Hepatocyte (in vitro differentiated cells): ENCODE results near the gene ATAD1. TPM values are rescaled to one million over a fixed set of nuclear protein-coding genes. Genes with fewer than 3 reads are reported as not detected.

ENCODE experiments used
- DNase-seq: peaks from one replicate; pipeline ENCODE4 v3.0.0-alpha.2; 2016; ENCODE audit warnings: low spot score
- H2AFZ ChIP-seq: fragments of 200-600 bp; sonication (generic); 2 replicates; pipeline ENCODE4 v1.6.0; 2016; ENCODE audit warnings: antibody characterized with exemption, mild to moderate bottlenecking
- H3K27ac ChIP-seq: fragments of 200-600 bp; sonication (generic); 2 replicates; pipeline ENCODE4 v1.5.1; 2016; ENCODE audit warnings: mild to moderate bottlenecking
- H3K27me3 ChIP-seq: fragments of 200-600 bp; sonication (generic); 2 replicates; pipeline ENCODE4 v1.6.1; 2016
- H3K36me3 ChIP-seq: fragments of 200-600 bp; sonication (generic); replicated peaks from 2 replicates; pipeline ENCODE4 v1.5.1; 2016; ENCODE audit warnings: low read depth; ENCODE audit not compliant: insufficient read depth
- H3K4me1 ChIP-seq: fragments of 200-600 bp; sonication (generic); 2 replicates; pipeline ENCODE4 v1.5.1; 2016; ENCODE audit warnings: mild to moderate bottlenecking, moderate library complexity; ENCODE audit not compliant: insufficient read depth
- H3K4me2 ChIP-seq: fragments of 200-600 bp; sonication (generic); 2 replicates; pipeline ENCODE4 v1.6.0; 2016
- H3K4me3 ChIP-seq: fragments of 200-600 bp; sonication (generic); 2 replicates; pipeline ENCODE4 v1.5.1; 2016; ENCODE audit warnings: mild to moderate bottlenecking
- H3K79me2 ChIP-seq: fragments of 200-600 bp; sonication (generic); 2 replicates; pipeline ENCODE4 v1.6.0; 2017; ENCODE audit warnings: mild to moderate bottlenecking
- H3K9me2 ChIP-seq: fragments of 200-600 bp; sonication (generic); replicated peaks from 2 replicates; pipeline ENCODE4 v1.6.0; 2017; ENCODE audit warnings: mild to moderate bottlenecking; ENCODE audit not compliant: insufficient read depth
- H3K9me3 ChIP-seq: fragments of 200-600 bp; sonication (generic); 2 replicates; pipeline ENCODE4 v1.5.1; 2016; ENCODE audit warnings: low read depth, mild to moderate bottlenecking
- H4K20me1 ChIP-seq: fragments of 200-600 bp; sonication (generic); 2 replicates; pipeline ENCODE4 v1.6.0; 2016; ENCODE audit warnings: mild to moderate bottlenecking; ENCODE audit not compliant: insufficient read depth, poor library complexity, severe bottlenecking
- CTCF ChIP-seq: fragments of 200-600 bp; sonication (generic); IDR thresholded peaks from 2 replicates; pipeline ENCODE4 v1.5.1; 2016; ENCODE audit warnings: antibody characterized with exemption, mild to moderate bottlenecking; ENCODE audit not compliant: poor library complexity
- EZH2 ChIP-seq: fragments of 200-600 bp; sonication (generic); IDR thresholded peaks from 2 replicates; pipeline ENCODE4 v1.6.1; 2016; ENCODE audit warnings: antibody characterized with exemption, mild to moderate bottlenecking, borderline replicate concordance
- EZH2phosphoT487 ChIP-seq: fragments of 200-600 bp; sonication (generic); IDR thresholded peaks from one replicate; pipeline ENCODE4 v1.6.1; 2018; ENCODE audit warnings: antibody characterized with exemption, mild to moderate bottlenecking, low read depth, moderate library complexity; ENCODE audit not compliant: unreplicated experiment, severe bottlenecking
- WGBS: methylation state at CpG from one replicate; pipeline ENCODE4 v1.1.6; 2016; ENCODE audit warnings: low lambda C conversion rate; ENCODE audit errors: missing lambda C conversion rate; 5-methylcytosine and 5-hydroxymethylcytosine counted together
- polyA plus RNA-seq: library from polyadenylated mRNA; unstranded; fragments of >200 nt; fragmentation: Nextera tagmentation; extraction: Ambion mirVana; gene quantifications from 2 replicates; pipeline ENCODE4 v1.2.1, GENCODE V29; 2016
- total RNA-seq: library from RNA; depleted of rRNA; stranded (reverse); fragments of >200 nt; gene quantifications from 2 replicates; pipeline ENCODE4 v1.2.3, GENCODE V29; 2014

The ATAD1 gene
- total and polyA plus RNA-seq, 2 experiments from 2014 or later, result 33.4 to 50.7 TPM

DNA sequence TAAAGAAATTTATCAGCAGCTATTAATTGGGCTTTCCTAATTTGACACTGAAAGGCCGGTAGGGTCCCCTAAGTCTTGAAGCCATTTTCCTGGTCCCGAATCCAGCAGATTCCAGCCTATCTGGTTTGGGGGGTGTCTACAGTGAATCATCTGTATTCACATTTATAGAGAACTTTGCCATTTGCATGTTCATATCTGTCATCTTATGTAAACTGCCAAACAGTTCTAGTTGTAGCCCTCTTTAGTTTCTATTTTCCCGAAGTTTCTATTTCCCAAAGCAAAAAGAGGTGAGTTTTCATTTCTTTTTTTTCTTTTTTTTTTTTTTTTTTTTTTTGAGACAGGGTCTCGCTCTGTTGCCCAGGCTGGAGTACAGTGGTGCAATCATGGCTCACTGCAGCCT is 110.8 kb downstream of the ATAD1 start:
- no peak overlapping the region for H3K27ac ChIP-seq
- 91% methylated on average over 4 of the region's 4 CpGs for WGBS
- no peaks in the 10 kb centered on the region for H3K9me2 ChIP-seq
- no peaks in the 10 kb centered on the region for H4K20me1 ChIP-seq
- no peaks in the 10 kb centered on the region for H3K36me3 ChIP-seq
- H3K9me3 ChIP-seq, result no peaks in the 10 kb centered on the region
- H3K4me3 ChIP-seq, result no peak overlapping the region
- H3K4me2 ChIP-seq, result no peak overlapping the region
- no peaks in the 10 kb centered on the region for H3K27me3 ChIP-seq
- TF ChIP-seq CTCF (no peak), EZH2phosphoT487 (no peak)
- H2AFZ ChIP-seq, result no peak overlapping the region
- H3K4me1 ChIP-seq, result peaks cover 2% of the 10 kb centered on the region
- DNase-seq, result no peak
- no peaks in the 10 kb centered on the region for H3K79me2 ChIP-seq

- 81% methylated on average over 4 of the region's 4 CpGs for WGBS
Measured at GRCh38 chr10:87706731-87707130, 111.3 kb downstream of the ATAD1 start.

DNA sequence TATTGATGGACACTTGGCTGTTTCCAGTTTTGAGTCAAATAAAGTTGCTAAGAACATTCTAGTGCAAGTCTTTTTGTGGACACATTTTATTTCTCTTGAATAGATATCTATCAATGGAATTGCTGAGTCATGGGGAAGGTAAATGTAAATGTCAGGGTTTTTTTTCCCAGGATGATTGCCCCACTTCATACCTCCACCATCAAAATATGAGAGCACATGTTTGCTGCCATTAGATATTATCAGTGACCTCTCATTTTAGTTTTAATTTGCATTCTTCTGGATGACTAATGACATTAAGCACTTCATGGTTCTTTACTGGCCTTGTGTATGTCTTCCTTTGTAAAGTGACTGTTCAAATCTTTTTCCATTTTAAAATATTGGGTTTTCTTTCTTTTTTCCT is 112.7 kb downstream of the ATAD1 start:
- Histone ChIP-seq H3K9me3 (no peaks in the 10 kb centered on the region), H3K79me2 (no peaks in the 10 kb centered on the region), H2AFZ (no peak overlapping the region), H4K20me1 (no peaks in the 10 kb centered on the region), H3K4me2 (no peak overlapping the region), H3K27ac (no peak overlapping the region), H3K36me3 (no peaks in the 10 kb centered on the region), H3K27me3 (no peaks in the 10 kb centered on the region), H3K4me1 (peaks cover 10% of the 10 kb centered on the region), H3K9me2 (no peaks in the 10 kb centered on the region), H3K4me3 (no peak overlapping the region)
- no peak for DNase-seq
- no peak for TF ChIP-seq EZH2
- TF ChIP-seq CTCF, result no peak
- no peak for TF ChIP-seq EZH2phosphoT487

More at GRCh38 chr10:87706731-87707130, 111.3 kb downstream of the ATAD1 start:
- Histone ChIP-seq H3K9me2 (no peaks in the 10 kb centered on the region), H3K27ac (no peak overlapping the region), H2AFZ (no peak overlapping the region), H3K4me2 (no peak overlapping the region), H3K79me2 (no peaks in the 10 kb centered on the region), H4K20me1 (no peaks in the 10 kb centered on the region), H3K36me3 (no peaks in the 10 kb centered on the region), H3K4me3 (no peak overlapping the region), H3K4me1 (peaks cover 6% of the 10 kb centered on the region), H3K27me3 (no peaks in the 10 kb centered on the region), H3K9me3 (no peaks in the 10 kb centered on the region)
- DNase-seq, result no peak
- TF ChIP-seq EZH2 (no peak), EZH2phosphoT487 (no peak), CTCF (no peak)

- Histone ChIP-seq H3K4me1 (peaks cover 10% of the 10 kb centered on the region), H4K20me1 (no peaks in the 10 kb centered on the region), H3K79me2 (peaks cover under 1% of the 10 kb centered on the region), H3K9me3 (no peaks in the 10 kb centered on the region), H3K4me3 (no peak overlapping the region), H2AFZ (no peak overlapping the region), H3K27me3 (no peaks in the 10 kb centered on the region), H3K36me3 (no peaks in the 10 kb centered on the region), H3K4me2 (no peak overlapping the region), H3K9me2 (no peaks in the 10 kb centered on the region), H3K27ac (no peak overlapping the region)
- WGBS, result 81% methylated on average over 1 of the region's 1 CpG
- TF ChIP-seq CTCF, result no peak
- TF ChIP-seq EZH2, result no peak
- TF ChIP-seq EZH2phosphoT487, result no peak
- no peak for DNase-seq
Measured at GRCh38 chr10:87703771-87704170, 114.3 kb downstream of the ATAD1 start.
